ENCODE data around the gene CYTH1.

DNA sequence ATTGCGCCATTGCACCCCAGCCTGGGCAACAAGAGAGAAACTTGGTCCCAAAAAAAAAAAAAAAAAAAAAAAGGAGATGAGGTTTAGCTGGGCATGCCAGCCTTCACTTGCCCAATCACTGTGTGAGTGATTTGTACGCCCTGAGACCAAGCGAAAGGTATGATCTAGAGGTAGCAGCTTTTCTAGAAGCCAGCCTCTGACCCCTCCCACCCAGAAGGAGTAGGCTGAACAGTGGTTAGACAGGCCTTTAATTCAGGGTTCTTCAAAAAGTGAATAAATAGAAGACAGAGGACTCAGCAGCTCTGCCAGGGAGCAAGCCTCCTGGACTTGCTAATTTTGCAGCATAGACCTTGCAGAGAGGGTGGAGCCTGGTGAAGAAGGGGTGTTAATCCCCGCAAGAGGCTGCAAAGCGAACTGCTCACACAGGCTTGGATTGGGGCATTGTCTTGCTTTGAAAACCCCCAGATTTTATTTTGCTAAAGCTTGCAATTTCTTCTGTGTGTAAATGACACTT is 7.1 kb upstream of the CYTH1 start:
- TF ChIP-seq EZH2 (IDR thresholded peaks at IDR 0.05; ENCODE audit: insufficient read depth, poor library complexity, severe bottlenecking) (no peak), EZH2phosphoT487 (IDR thresholded peaks at IDR 0.05; ENCODE audit: insufficient read depth, low read depth) (no peak)

Measured in GM23248 (cell line).